Measurements from ENCODE around the gene HGF.

HGF gene

DNA sequence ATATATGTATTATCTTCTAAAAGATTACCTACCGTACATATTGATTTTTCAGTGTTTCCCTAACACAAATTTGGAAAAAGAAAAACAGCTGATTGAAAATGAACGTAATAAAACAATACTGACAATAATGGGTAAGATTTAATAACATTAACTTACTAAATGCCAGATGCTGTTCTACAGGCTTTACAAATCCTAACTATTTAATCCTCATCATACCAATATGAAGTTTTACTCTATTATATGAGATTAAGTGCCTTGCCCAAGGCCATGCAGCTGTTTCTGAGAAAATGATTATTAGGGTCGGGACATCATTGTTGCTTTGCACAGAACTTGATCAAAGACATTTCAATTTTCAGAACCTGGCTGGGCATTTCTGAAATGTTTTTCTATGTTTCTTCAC lies 104.6 kb downstream of the HGF start:
- no peak overlapping the region for H3K4me3 Mint-ChIP-seq
- H3K4me1 Mint-ChIP-seq (ENCODE audit: low read depth) = no peaks in the 10 kb centered on the region
- no peak overlapping the region for H3K27ac Mint-ChIP-seq
- no peak for DNase-seq
- H3K9me3 Mint-ChIP-seq = peaks cover 5% of the 10 kb centered on the region
- no peaks in the 10 kb centered on the region for H3K36me3 Mint-ChIP-seq (ENCODE audit: low read depth)
- H3K27me3 Mint-ChIP-seq = no peaks in the 10 kb centered on the region

- Mint-ChIP-seq H3K27me3 (no peaks in the 10 kb centered on the region), H3K36me3 (ENCODE audit: low read depth) (no peaks in the 10 kb centered on the region), H3K27ac (no peak overlapping the region), H3K4me3 (no peak overlapping the region), H3K4me1 (ENCODE audit: low read depth) (no peaks in the 10 kb centered on the region), H3K9me3 (peaks cover 5% of the 10 kb centered on the region)
- DNase-seq = no peak
These were observed 105.5 kb downstream of the HGF start for GRCh38 chr7:81664304-81664703.

DNA sequence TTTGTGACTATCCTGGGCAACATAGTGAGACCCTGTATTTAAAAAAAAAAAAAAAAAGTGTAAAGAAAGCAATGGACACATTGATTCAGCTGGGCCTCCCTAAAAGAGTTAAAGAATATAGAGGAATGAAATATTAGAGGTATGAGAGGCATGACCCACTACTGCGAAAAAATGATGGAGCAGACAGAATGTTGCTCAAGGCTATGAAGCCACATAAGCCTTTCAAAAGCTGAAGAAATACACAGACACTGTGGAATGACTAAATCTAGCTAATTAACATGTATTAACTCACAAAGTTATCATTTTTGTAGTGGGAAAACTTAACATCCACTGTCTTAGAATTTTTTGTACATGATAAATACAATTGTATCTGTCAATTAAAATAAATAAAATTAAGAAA lies 107.3 kb downstream of the HGF start:
- no peak overlapping the region for H3K4me3 Mint-ChIP-seq
- no peaks in the 10 kb centered on the region for H3K27me3 Mint-ChIP-seq
- H3K9me3 Mint-ChIP-seq = peaks cover 5% of the 10 kb centered on the region
- H3K4me1 Mint-ChIP-seq (ENCODE audit: low read depth) = no peaks in the 10 kb centered on the region
- no peak overlapping the region for H3K27ac Mint-ChIP-seq
- H3K36me3 Mint-ChIP-seq (ENCODE audit: low read depth) = no peaks in the 10 kb centered on the region
- DNase-seq = no peak

DNA sequence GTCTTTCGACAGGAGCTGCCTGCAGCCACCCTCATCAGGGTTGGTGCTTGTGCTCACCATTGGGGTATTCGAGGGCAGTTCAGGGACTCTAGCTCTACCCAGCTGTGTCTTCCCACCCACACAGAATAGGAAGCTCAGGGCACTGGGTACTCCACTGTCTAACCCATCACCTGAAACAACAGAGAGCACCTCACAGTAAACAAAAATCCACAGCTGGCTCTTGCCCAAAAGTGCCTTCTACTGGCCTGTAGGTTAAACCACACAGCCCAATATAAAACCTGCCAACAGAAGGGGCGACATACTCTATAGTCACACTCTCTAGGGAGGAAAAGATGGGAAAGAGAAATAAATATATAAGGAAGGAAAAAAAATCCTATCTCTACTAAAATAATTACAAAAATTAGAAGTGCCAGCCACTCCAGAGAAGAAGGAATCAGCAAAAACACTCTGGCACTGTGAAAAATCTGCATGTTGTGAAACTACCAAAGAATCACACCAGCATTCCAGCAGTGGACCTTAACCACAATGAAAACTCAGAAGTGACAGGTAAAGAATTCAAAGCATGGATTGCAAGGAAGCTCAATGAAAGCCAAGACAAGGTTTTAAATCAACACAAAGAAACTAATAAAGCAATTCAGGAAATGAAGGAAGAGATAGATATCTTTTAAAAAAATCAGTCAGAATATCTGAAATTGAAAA lies 110.0 kb downstream of the HGF start:
- Mint-ChIP-seq H3K9me3 (peaks cover 6% of the 10 kb centered on the region), H3K4me1 (ENCODE audit: low read depth) (no peaks in the 10 kb centered on the region), H3K36me3 (ENCODE audit: low read depth) (no peaks in the 10 kb centered on the region), H3K4me3 (no peak overlapping the region), H3K27ac (no peak overlapping the region), H3K27me3 (no peaks in the 10 kb centered on the region)
- no peak for DNase-seq

DNA sequence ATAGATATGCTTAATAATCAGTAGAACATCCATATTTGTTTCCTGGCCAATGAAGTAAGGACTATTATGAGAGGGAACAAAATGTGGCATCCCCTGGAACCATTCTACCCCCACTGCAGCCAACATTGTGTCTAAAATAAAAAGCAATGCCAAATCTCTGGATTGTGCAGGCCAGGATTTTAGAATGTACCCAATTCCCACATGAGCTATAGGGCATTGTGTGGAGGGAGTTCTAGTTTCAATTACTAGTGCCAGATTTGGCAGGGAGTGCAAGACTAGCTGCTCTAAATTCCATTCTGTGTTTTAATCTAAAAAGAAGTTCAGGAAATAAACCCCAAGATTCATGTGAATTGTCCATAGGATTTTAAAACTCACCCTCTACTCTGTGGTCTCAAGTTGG lies 112.3 kb downstream of the HGF start:
- Mint-ChIP-seq H3K36me3 (ENCODE audit: low read depth) (no peaks in the 10 kb centered on the region), H3K27ac (no peak overlapping the region), H3K9me3 (peaks cover 10% of the 10 kb centered on the region), H3K27me3 (no peaks in the 10 kb centered on the region), H3K4me1 (ENCODE audit: low read depth) (no peaks in the 10 kb centered on the region), H3K4me3 (no peak overlapping the region)
- no peak for DNase-seq

- no peaks in the 10 kb centered on the region for H3K27me3 Mint-ChIP-seq
- H3K27ac Mint-ChIP-seq = no peak overlapping the region
- no peak for DNase-seq
- peaks cover 14% of the 10 kb centered on the region for H3K9me3 Mint-ChIP-seq
- H3K36me3 Mint-ChIP-seq (ENCODE audit: low read depth) = no peaks in the 10 kb centered on the region
- H3K4me3 Mint-ChIP-seq = no peak overlapping the region
- H3K4me1 Mint-ChIP-seq (ENCODE audit: low read depth) = no peaks in the 10 kb centered on the region
These were observed 114.6 kb downstream of the HGF start for GRCh38 chr7:81655271-81655670.

GRCh38 chr7:81652225-81652624 lies 117.6 kb downstream of the HGF start:
- Mint-ChIP-seq H3K4me3 (no peak overlapping the region), H3K27ac (no peak overlapping the region), H3K9me3 (peaks cover 14% of the 10 kb centered on the region), H3K36me3 (ENCODE audit: low read depth) (no peaks in the 10 kb centered on the region), H3K4me1 (ENCODE audit: low read depth) (no peaks in the 10 kb centered on the region), H3K27me3 (no peaks in the 10 kb centered on the region)
- DNase-seq = no peak
